Measurements from ENCODE around the gene PDCL2. TPM values are rescaled to one million over a fixed set of nuclear protein-coding genes. Genes with fewer than 3 reads are reported as not detected.

The PDCL2 gene
- total RNA-seq, 2 donors from 2014 or later, result not detected

GRCh38 chr4:55617587-55618197, 25.6 kb upstream of the PDCL2 start:
- Histone ChIP-seq H3K4me3 (no peak overlapping the region), H3K27ac (no peak overlapping the region), H3K4me1 (ENCODE audit: control insufficient read depth in 1 of 2, low read depth in 2 of 2) (no peaks in the 10 kb centered on the region), H3K27me3 (replicated peaks; ENCODE audit: insufficient read depth) (no peaks in the 10 kb centered on the region), H3K9me3 (no peaks in the 10 kb centered on the region), H3K36me3 (no peaks in the 10 kb centered on the region)
- ATAC-seq (ENCODE audit: insufficient number of reproducible peaks, low FRiP score, low read depth), result no peak
- no peak for DNase-seq (ENCODE audit: low spot score)
- no peak for TF ChIP-seq CTCF (IDR thresholded peaks at IDR 0.05)

GRCh38 chr4:55615008-55615407, 23.0 kb upstream of the PDCL2 start:
- Histone ChIP-seq H3K9me3 (no peaks in the 10 kb centered on the region), H3K27me3 (replicated peaks; ENCODE audit: insufficient read depth) (no peaks in the 10 kb centered on the region), H3K27ac (no peak overlapping the region), H3K36me3 (no peaks in the 10 kb centered on the region), H3K4me1 (ENCODE audit: control insufficient read depth in 1 of 2, low read depth in 2 of 2) (no peaks in the 10 kb centered on the region), H3K4me3 (no peak overlapping the region)
- ATAC-seq (ENCODE audit: insufficient number of reproducible peaks, low FRiP score, low read depth) (no peak), DNase-seq (ENCODE audit: low spot score) (no peak)
- no peak for TF ChIP-seq CTCF (IDR thresholded peaks at IDR 0.05)

GRCh38 chr4:55613621-55614020, 21.6 kb upstream of the PDCL2 start:
- no peak overlapping the region for H3K27ac ChIP-seq
- DNase-seq (ENCODE audit: low spot score) (no peak), ATAC-seq (ENCODE audit: insufficient number of reproducible peaks, low FRiP score, low read depth) (no peak)
- no peaks in the 10 kb centered on the region for H3K36me3 ChIP-seq
- H3K4me3 ChIP-seq, result no peak overlapping the region
- no peak for TF ChIP-seq CTCF (IDR thresholded peaks at IDR 0.05)
- no peaks in the 10 kb centered on the region for H3K9me3 ChIP-seq
- no peaks in the 10 kb centered on the region for H3K27me3 ChIP-seq (replicated peaks; ENCODE audit: insufficient read depth)
- no peaks in the 10 kb centered on the region for H3K4me1 ChIP-seq (ENCODE audit: control insufficient read depth in 1 of 2, low read depth in 2 of 2)

GRCh38 chr4:55612341-55612740, 20.3 kb upstream of the PDCL2 start:
- H3K9me3 ChIP-seq, result no peaks in the 10 kb centered on the region
- H3K36me3 ChIP-seq, result no peaks in the 10 kb centered on the region
- no peaks in the 10 kb centered on the region for H3K4me1 ChIP-seq (ENCODE audit: control insufficient read depth in 1 of 2, low read depth in 2 of 2)
- no peak overlapping the region for H3K27ac ChIP-seq
- ATAC-seq (ENCODE audit: insufficient number of reproducible peaks, low FRiP score, low read depth), result no peak
- H3K4me3 ChIP-seq, result no peak overlapping the region
- DNase-seq (ENCODE audit: low spot score), result no peak
- H3K27me3 ChIP-seq (replicated peaks; ENCODE audit: insufficient read depth), result no peaks in the 10 kb centered on the region
- no peak for TF ChIP-seq CTCF (IDR thresholded peaks at IDR 0.05)

GRCh38 chr4:55611358-55612059, 19.5 kb upstream of the PDCL2 start:
- ATAC-seq (ENCODE audit: insufficient number of reproducible peaks, low FRiP score, low read depth) (no peak), DNase-seq (ENCODE audit: low spot score) (no peak)
- no peaks in the 10 kb centered on the region for H3K27me3 ChIP-seq (replicated peaks; ENCODE audit: insufficient read depth)
- H3K4me3 ChIP-seq, result no peak overlapping the region
- no peaks in the 10 kb centered on the region for H3K36me3 ChIP-seq
- no peak overlapping the region for H3K27ac ChIP-seq
- no peaks in the 10 kb centered on the region for H3K9me3 ChIP-seq
- no peak for TF ChIP-seq CTCF (IDR thresholded peaks at IDR 0.05)
- no peaks in the 10 kb centered on the region for H3K4me1 ChIP-seq (ENCODE audit: control insufficient read depth in 1 of 2, low read depth in 2 of 2)
